Measurements from ENCODE around the gene B3GLCT.

GRCh38 chr13:31365630-31366029 is 165.9 kb downstream of the B3GLCT start:
- TF ChIP-seq GABPA (IDR thresholded peaks at IDR 0.05 in 1 of 2, conservative IDR thresholded peaks at IDR 0.05 in 1 of 2) (no peak), MAX (IDR thresholded peaks at IDR 0.05) (no peak), TAF1 (conservative IDR thresholded peaks at IDR 0.05) (no peak), JUND (IDR thresholded peaks at IDR 0.05) (no peak), RXRA (IDR thresholded peaks at IDR 0.05) (no peak), FOXA1 (IDR thresholded peaks at IDR 0.05) (no peak), EGR1 (IDR thresholded peaks at IDR 0.05; ENCODE audit: low read depth in 2 of 2) (no peak), SP1 (IDR thresholded peaks at IDR 0.05) (no peak), HNF4G (IDR thresholded peaks at IDR 0.05) (no peak), YY1 (IDR thresholded peaks at IDR 0.05) (no peak), RAD21 (IDR thresholded peaks at IDR 0.05) (no peak), ATF3 (IDR thresholded peaks at IDR 0.05) (no peak)
- TF ChIP-seq, protein P1, sequence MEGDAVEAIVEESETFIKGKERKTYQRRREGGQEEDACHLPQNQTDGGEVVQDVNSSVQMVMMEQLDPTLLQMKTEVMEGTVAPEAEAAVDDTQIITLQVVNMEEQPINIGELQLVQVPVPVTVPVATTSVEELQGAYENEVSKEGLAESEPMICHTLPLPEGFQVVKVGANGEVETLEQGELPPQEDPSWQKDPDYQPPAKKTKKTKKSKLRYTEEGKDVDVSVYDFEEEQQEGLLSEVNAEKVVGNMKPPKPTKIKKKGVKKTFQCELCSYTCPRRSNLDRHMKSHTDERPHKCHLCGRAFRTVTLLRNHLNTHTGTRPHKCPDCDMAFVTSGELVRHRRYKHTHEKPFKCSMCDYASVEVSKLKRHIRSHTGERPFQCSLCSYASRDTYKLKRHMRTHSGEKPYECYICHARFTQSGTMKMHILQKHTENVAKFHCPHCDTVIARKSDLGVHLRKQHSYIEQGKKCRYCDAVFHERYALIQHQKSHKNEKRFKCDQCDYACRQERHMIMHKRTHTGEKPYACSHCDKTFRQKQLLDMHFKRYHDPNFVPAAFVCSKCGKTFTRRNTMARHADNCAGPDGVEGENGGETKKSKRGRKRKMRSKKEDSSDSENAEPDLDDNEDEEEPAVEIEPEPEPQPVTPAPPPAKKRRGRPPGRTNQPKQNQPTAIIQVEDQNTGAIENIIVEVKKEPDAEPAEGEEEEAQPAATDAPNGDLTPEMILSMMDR (IDR thresholded peaks at IDR 0.05; ENCODE audit: low read depth, low read length, missing input control), result no peak
- TF ChIP-seq, protein P2, sequence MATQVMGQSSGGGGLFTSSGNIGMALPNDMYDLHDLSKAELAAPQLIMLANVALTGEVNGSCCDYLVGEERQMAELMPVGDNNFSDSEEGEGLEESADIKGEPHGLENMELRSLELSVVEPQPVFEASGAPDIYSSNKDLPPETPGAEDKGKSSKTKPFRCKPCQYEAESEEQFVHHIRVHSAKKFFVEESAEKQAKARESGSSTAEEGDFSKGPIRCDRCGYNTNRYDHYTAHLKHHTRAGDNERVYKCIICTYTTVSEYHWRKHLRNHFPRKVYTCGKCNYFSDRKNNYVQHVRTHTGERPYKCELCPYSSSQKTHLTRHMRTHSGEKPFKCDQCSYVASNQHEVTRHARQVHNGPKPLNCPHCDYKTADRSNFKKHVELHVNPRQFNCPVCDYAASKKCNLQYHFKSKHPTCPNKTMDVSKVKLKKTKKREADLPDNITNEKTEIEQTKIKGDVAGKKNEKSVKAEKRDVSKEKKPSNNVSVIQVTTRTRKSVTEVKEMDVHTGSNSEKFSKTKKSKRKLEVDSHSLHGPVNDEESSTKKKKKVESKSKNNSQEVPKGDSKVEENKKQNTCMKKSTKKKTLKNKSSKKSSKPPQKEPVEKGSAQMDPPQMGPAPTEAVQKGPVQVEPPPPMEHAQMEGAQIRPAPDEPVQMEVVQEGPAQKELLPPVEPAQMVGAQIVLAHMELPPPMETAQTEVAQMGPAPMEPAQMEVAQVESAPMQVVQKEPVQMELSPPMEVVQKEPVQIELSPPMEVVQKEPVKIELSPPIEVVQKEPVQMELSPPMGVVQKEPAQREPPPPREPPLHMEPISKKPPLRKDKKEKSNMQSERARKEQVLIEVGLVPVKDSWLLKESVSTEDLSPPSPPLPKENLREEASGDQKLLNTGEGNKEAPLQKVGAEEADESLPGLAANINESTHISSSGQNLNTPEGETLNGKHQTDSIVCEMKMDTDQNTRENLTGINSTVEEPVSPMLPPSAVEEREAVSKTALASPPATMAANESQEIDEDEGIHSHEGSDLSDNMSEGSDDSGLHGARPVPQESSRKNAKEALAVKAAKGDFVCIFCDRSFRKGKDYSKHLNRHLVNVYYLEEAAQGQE (IDR thresholded peaks at IDR 0.05), result no peak

All from liver (tissue), 3 donors.